Renal pelvis (tissue), 4 donors: Measurements from ENCODE around the gene HSP90AB1. TPM values are rescaled to one million over a fixed set of nuclear protein-coding genes. Genes with fewer than 3 reads are reported as not detected.
A peak's percentile ranks its signal among the peaks of the same experiment; 100 is the strongest.

Experiments used
- DNase-seq: peaks from one replicate; pipeline ENCODE4 v3.0.0-alpha.2; 2013
- polyA plus RNA-seq, 3 donors: library from polyadenylated mRNA; unstranded; fragments of 120-200 nt; gene quantifications; one replicate each; pipeline ENCODE4 v1.2.1, GENCODE V29; 2013; ENCODE audit not compliant: insufficient read length in 3 of 3

The HSP90AB1 gene
- polyA plus RNA-seq, 3 donors = 1,061 to 1,256 (median 1,145) TPM

DNA sequence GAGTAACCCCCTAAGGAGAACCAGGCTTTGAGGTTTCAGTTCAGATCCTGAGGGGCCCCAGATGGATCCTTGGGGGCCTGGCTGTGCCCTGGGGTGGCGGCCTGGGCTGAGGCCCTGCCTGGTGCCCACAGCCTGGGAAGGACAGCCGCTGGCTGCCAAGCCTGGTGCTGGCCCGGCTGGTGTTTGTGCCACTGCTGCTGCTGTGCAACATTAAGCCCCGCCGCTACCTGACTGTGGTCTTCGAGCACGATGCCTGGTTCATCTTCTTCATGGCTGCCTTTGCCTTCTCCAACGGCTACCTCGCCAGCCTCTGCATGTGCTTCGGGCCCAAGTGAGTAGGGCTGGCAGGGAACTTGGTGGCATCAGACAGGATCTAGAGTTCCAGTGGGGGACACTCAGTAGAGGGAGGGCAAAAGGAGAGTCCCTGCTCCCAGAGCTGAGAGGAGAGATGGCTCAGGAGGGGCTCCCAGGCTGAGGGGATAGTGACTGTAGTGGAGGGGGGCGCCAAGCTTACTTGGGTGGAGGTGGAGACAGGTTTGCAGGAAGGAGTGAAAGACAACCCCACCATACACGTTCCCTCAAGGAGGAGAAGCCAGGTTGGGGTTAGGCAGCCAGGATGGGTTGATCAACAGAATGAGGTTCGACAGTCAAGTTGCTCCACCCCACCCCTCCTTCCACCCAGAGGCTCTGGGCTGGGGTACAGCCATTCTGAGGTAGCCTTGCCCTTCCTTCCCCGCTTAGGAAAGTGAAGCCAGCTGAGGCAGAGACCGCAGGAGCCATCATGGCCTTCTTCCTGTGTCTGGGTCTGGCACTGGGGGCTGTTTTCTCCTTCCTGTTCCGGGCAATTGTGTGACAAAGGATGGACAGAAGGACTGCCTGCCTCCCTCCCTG, 14.0 kb upstream of the HSP90AB1 start:
- DNase-seq = no peak

DNA sequence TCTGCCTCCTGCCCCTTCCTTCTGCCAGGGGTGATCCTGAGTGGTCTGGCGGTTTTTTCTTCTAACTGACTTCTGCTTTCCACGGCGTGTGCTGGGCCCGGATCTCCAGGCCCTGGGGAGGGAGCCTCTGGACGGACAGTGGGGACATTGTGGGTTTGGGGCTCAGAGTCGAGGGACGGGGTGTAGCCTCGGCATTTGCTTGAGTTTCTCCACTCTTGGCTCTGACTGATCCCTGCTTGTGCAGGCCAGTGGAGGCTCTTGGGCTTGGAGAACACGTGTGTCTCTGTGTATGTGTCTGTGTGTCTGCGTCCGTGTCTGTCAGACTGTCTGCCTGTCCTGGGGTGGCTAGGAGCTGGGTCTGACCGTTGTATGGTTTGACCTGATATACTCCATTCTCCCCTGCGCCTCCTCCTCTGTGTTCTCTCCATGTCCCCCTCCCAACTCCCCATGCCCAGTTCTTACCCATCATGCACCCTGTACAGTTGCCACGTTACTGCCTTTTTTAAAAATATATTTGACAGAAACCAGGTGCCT, 13.3 kb upstream of the HSP90AB1 start:
- DNase-seq = no peak

DNA sequence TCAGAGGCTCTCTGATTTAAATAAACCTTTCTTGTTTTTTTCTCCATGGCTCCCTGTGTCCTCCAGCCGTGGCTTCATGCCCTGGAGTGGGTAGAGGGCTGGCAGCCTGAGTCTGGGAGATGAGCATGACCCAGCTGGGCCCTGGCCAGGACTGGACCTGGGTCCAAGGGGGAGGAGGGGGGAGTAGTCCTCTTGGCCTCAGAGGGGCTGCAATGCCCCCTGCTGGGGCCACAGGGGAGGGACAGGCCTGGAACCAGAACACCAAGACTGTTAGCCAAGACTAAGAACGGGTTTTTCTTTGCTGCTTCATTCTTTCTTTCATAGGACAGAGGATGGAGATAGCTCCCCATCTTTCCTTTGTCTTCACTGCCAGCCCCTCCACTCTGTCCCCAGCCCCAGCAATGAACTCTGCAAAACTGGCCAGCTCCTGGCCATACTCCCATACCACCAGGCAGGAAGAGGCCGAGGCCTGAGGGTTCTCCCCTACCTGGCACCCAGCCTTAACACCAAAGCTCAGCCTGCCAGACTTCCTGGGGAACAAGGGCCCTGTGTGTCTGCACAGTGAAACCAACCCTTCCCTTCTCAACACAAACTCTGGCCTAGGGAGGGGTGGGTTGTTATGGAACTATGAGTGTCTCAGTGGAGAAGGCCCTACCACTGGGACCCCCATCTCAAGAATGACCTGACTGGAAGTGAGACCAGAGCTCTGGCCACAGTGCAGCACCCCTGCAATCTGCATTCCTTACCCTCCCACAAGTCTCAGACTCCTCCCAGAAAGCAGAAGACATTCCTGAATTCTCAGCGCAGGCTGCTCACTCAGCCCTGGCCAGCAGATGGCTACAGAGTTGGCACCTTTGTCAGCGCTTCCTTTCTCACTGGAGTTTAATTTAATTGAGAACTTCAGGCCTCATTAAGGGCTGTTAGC, 12.5 kb upstream of the HSP90AB1 start:
- DNase-seq = peak; percentile 82

DNA sequence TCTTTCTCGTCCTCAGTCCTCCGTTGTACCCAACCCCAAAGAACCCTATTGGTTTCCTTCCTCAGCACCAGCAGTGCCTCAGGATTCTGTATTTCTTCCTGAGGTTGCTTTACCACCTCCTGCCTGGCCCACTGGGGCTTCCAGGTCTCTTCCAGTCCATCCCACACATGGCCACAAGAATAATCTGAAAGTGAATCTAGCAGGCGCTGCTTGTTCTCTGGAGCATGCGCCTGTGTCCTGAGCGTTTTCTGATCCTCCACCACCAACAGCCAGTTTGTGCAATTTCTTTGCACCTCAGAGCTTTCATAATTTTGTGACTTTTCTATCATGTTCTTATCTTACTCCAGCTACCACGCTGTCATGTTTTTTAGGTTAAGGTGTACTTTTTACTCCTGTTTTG, 11.6 kb upstream of the HSP90AB1 start:
- DNase-seq = no peak

DNA sequence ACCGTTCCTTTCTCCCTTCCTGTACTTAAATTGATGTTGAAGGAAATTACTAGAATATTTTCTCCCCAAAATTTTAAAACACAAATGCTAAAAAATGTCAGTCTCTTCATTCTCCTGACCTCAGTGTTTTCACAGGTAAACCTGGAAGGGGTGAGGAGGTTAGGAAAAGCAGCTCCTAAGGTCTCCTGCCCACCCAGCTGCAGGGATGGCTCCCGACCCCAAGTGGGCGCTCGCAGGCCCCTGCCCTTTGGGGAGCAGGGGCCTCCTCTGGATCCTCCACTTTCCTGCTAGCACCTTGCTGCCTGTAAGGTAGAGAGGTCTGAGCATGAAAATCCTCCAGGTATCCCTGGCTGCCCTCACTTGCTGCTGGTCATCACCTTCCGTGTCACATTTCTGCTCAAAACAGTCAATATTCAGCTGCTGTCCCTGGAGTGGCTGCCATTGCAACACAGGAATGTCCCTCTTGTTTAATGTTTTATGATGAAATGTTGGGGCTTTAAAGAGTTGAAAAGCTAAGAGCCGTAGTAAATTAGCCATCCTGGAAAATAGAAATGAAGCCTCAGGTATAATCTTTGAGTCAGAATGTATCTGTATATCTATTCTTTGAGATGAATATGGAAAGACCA, 10.9 kb upstream of the HSP90AB1 start:
- no peak for DNase-seq

DNA sequence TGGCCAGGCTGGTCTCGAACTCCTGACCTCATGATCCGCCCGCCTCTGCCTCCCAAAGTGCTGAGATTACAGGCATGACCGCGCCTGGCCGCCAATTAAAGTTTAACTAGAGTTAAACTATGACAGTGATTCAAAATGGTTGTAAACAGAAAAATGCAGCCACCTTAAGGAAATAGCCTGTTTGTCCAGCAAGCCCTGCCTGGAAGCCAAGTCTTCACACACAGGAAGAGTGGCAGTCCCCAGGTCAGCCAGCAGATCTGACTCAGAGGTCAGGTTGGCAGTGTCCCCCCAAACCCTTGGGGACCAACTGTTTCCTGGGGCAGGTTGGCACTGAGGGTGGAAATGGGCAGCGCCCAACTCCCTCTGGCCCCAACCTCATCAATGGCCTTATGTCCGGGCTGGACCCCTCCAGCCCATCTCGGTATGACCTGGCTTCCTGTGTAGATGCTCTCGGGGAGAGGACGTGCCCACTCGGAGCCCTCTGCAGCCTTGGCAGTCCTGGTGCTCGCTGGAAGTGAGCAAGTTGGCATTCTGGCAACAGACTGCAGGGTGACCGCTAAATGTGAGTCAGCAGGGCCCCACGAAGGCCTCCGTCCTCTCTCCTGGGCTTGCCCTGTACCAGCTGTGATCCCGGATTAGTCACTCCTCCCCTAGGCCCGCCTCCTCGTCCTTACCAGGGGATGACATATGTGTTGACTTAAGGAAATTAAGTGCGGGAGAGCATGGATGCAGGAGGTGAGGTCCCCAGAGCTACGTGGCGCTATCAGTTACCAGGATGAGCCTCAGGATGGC, 9.7 kb upstream of the HSP90AB1 start:
- DNase-seq = peak; percentile 87

DNA sequence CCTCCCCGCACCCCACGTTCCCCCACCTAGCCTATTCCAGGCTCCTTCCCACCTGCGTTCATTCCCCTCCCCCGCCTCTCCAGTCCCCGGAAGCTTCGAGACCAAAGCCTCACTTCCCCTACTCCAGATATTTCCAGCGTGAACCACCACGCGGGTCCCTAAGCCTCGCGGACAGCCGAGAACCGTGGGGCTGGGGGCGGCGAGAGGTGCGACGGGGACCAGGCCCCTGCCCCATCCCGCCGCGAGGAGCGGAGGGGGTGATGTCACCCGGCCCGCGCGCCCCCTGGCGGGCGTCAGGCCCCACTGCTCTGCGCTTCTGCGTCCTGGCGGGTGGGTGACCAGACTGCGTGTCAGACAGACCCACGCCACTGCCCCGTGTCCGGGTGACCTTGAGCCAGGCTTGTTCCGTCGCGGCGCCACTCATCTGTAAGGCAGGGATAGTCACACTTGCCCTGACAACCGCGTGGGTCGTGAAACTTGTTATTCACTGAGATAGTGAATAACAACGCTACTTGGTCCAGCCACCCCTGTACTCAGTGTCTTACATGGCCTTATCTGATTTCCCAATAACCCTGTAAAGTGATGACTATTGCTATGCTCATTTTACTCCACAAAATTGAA, 9.0 kb upstream of the HSP90AB1 start:
- DNase-seq = peak; percentile 75

DNA sequence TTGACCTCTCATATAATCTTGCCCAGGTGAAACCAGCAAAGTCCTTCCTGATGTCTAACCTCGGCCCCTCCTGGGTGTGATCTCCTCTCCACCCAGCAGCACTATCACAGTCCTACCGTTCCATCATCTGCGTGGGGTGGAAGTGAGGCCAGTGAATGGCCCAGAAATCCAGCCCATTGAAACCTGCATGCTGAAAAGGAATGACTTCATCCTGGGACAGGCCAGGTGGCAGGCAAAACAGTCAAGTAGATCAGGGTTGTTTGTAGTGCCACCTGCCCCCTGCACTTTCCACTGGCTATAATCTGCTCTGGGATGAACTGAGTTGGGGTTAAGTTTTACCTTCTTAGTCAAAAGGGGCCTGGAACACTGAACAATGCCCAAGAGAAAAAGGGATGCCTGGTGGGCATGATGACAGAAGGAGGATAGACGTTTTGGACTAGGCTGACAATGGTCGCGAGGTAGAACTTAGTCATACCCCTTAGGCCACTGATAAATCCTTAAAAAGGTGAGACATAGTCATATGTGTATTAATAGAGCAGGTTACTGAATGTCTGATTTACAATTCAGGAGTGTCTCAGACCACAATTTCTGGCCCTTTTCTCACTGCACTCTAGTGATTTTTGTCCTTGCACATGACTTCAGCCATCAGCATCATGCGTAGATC, 8.1 kb upstream of the HSP90AB1 start:
- DNase-seq = no peak

DNA sequence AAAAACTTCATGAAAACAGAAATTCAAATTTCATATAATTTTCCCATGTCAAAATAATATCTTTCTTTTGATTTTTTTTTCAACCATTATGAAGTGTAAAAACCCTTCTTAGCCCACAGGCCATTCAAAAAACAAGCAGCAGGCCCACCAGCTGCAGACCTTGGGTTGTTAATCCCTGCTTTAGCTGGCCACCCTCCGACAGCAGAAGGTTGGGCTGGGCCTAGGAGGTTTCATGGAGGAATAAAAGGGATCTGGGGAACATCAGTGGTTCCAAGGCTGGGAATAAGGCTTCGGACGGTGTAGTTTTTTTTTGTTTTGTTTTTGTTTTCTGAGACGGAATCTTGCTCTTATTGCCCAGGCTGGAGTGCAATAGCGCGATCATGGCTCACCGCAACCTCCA, 3.6 kb upstream of the HSP90AB1 start:
- DNase-seq = no peak

DNA sequence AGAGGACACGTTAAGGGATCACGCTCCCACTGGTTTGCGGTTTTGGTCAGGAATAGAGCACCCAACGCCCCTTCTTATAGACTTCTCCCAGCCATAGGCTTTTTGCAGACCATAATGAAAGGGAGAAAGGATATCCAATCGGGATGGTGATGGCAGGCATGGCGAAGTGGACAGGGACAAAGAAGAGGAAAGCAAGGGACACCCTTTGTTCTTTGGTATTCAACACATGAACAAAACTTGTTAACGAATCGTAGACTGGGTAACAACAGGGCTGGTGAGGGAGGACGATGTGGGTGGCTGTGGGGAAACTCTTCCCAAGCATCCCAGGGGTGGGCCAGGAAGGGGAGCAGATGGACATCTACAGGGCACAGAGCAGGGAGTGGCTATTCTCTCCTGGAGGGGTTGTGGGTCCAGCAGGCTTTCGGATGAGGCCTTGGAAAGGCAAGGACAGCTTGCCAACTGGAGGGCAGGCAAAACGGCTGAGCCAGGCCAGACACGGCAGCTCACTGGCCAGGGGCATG, 1.4 kb upstream of the HSP90AB1 start:
- no peak for DNase-seq

DNA sequence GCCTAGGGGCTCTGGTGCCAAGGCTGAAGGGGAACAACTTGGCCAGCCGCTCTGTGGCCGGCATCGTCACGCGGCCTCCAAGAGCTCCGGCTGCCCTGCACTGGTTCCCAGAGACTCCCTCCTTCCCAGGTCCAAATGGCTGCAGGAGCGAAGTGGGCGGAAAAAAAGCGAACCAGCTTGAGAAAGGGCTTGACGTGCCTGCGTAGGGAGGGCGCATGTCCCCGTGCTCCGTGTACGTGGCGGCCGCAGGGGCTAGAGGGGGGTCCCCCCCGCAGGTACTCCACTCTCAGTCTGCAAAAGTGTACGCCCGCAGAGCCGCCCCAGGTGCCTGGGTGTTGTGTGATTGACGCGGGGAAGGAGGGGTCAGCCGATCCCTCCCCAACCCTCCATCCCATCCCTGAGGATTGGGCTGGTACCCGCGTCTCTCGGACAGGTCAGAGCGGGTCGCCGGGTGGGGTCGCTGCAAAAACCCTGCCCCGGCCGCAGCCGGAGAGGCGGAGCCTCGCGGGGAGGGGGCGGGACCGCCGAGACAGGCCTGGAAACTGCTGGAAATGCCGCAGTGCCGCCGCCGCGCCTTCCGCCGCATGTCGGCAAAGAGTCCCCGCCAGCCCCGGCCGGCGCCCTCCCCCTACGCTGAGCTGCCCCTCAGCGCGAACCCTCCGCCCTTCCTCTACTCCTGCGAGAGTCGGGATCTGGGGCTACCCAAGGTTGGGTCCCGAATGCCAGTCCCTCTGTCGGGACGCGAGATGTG, 814 bp upstream of the HSP90AB1 start:
- DNase-seq = peak; percentile 87

DNA sequence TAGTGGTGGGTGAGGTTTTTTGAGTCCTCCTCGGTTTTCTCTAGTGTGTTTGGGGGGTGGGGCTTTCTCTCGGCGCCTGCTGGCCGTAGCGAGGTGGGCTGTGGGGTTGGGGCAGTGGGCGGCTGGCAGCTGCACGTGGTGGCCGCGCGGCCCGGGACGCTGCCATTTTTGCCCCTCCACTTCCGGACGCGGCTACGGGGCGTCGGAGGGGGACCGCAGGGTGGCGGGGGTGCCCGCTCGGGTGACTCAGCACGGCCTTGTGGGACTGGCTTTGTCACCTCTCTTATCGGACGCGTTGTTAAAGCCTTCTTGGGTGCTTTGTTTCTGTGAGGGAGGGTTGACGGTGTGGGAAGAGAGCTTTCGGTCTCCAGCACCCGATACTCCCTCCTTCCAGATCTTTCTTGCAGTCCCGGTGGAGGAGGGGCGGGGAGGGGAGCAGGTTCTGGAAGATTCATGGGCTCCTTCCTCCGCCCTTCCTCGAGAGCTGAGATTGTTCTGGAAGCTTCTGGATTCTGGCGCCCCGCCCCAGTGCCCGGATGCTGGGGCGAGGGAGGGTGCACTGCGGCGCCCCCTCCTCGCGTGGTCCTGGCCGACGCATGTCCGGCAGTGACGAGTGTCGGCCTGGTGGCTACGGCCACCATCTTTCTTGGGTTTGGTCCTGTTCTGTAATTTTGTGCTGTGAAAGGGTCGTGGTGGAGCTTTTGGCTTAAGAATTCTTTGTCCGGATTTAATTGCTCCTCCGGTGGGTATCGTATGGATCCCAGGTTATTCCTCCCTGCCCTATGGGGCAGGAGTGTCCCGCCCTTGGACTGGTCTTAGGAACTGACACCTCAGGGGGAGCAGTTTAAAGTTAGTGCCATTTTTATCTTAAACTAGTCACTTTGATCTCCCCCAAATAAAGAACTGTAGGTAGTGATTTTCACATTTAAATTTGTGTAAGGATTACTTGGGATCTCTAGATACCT, 719 bp downstream of the HSP90AB1 start:
- DNase-seq = peak; percentile 70

DNA sequence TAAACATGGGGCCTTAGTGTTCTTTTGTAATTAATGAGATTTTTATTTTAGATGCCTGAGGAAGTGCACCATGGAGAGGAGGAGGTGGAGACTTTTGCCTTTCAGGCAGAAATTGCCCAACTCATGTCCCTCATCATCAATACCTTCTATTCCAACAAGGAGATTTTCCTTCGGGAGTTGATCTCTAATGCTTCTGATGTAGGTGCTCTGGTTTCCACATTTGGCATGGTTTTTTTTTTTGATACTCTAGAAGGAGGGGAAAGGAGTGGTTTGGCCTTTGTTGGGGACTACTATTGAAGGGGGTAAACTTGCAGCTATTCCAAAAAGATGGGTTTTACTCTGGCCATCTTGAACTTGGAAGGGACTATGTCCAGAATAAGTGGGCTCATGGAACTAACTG, 1.7 kb downstream of the HSP90AB1 start:
- DNase-seq = no peak

DNA sequence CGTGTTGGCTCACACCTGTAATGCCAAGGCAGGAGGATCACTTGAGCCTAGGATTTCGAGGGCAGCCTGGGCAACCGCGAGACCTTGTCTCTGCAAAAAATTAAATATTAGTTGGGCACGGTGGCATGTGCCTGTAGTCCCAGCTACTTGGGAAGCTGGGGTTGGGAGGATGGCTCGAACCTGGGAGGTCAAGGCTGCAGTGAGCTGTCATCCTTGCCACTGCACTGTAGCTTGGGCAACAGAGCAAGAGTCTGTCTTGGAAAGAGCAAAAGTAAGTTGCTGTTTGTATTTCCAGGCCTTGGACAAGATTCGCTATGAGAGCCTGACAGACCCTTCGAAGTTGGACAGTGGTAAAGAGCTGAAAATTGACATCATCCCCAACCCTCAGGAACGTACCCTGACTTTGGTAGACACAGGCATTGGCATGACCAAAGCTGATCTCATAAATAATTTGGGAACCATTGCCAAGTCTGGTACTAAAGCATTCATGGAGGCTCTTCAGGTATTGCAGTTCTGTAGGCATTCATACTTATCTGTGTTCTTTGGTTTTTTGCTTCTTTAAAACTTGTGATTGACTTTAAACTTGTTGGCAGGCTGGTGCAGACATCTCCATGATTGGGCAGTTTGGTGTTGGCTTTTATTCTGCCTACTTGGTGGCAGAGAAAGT, 2.3 kb downstream of the HSP90AB1 start:
- no peak for DNase-seq

DNA sequence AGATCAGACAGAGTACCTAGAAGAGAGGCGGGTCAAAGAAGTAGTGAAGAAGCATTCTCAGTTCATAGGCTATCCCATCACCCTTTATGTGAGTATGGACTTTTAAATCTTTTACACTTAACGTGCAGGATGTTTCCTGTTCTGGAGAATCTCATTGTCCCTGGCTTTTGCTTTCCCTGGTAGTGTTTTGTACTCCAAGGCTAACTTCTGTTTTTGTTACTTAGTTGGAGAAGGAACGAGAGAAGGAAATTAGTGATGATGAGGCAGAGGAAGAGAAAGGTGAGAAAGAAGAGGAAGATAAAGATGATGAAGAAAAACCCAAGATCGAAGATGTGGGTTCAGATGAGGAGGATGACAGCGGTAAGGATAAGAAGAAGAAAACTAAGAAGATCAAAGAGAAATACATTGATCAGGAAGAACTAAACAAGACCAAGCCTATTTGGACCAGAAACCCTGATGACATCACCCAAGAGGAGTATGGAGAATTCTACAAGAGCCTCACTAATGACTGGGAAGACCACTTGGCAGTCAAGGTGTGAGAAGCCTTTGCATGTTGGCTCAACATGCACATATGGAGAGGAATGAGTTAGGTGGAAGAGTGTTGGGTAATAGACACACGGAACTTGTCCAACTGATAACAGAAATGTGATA, 3.3 kb downstream of the HSP90AB1 start:
- no peak for DNase-seq

DNA sequence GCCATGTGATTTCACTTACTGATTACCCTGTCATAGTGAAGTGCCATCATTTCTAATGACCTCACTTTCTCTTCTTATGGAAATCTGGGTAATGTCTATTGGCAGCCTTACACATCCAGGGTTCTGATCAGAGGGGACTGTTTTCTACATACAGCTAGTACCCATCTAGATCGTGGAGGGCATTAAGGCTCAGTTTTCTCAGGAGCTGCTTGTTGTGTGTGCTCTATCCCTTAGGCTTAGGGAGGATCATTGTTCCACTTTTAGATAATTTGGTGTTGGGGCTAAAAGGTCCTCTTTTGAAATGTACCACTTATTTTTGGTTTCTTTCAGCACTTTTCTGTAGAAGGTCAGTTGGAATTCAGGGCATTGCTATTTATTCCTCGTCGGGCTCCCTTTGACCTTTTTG, 3.8 kb downstream of the HSP90AB1 start:
- DNase-seq = no peak
